Neuronal stem cell (in vitro differentiated cells): ENCODE measurements around the gene ZNF445.
"Not testable (repeated sequence)": the region's sequence is repeated elsewhere in the genome, so short reads cannot be mapped to it uniquely, and the experiment has no call there.

Experiments used
- DNase-seq: peaks from one replicate; pipeline ENCODE4 v3.0.0-alpha.2; 2013; ENCODE audit warnings: low spot score
- H2AFZ ChIP-seq: one replicate; pipeline ENCODE4 v1.6.1; 2013; ENCODE audit warnings: mild to moderate bottlenecking, low read length, inconsistent platforms
- H2AK5ac ChIP-seq: 2 replicates; pipeline ENCODE4 v1.6.1; 2013; ENCODE audit warnings: low read depth, mild to moderate bottlenecking, inconsistent platforms, low read length, moderate library complexity, mixed read lengths
- H2BK120ac ChIP-seq: 2 replicates; pipeline ENCODE4 v1.6.1; 2013; ENCODE audit warnings: low read depth, mild to moderate bottlenecking, inconsistent platforms, low read length, moderate library complexity, mixed read lengths
- H2BK12ac ChIP-seq: one replicate; pipeline ENCODE4 v1.6.1; 2013; ENCODE audit warnings: low read length, inconsistent platforms
- H2BK15ac ChIP-seq: 2 replicates; pipeline ENCODE4 v1.6.1; 2013; ENCODE audit warnings: mild to moderate bottlenecking, low read length, inconsistent platforms, mixed read lengths
- H2BK5ac ChIP-seq: one replicate; pipeline ENCODE4 v1.6.1; 2013; ENCODE audit warnings: inconsistent platforms, mild to moderate bottlenecking, low read length, moderate library complexity
- H3K14ac ChIP-seq: one replicate; pipeline ENCODE4 v1.6.1; 2013; ENCODE audit warnings: low read length, inconsistent platforms
- H3K18ac ChIP-seq: 2 replicates; pipeline ENCODE4 v1.6.1; 2013; ENCODE audit warnings: low read length, inconsistent platforms
- H3K23ac ChIP-seq: 2 replicates; pipeline ENCODE4 v1.6.1; 2013; ENCODE audit warnings: low read depth, mild to moderate bottlenecking, mixed read lengths, low read length, inconsistent platforms; ENCODE audit not compliant: poor library complexity
- H3K27ac ChIP-seq: replicated peaks from 3 replicates; pipeline ENCODE4 v1.5.1; 2013; ENCODE audit warnings: low read length, inconsistent platforms
- H3K27me3 ChIP-seq, 3 experiments: 2 replicates each; pipeline ENCODE4 v1.6.1; 2013; ENCODE audit warnings: low read length in 3 of 3, mild to moderate bottlenecking in 2 of 3, inconsistent platforms in 1 of 3, low read depth in 1 of 3, mixed read lengths in 1 of 3, moderate library complexity in 1 of 3; ENCODE audit not compliant: control insufficient read depth in 3 of 3, insufficient read depth in 3 of 3
- H3K36me3 ChIP-seq, 2 donors: replicated peaks in 1 of 2; 2 replicates each; pipeline ENCODE4 v1.6.1; 2013; ENCODE audit warnings: low read length in 2 of 2; ENCODE audit not compliant: control insufficient read depth in 2 of 2, insufficient read depth in 2 of 2
- H3K4ac ChIP-seq: 2 replicates; pipeline ENCODE4 v1.6.1; 2013; ENCODE audit warnings: inconsistent platforms, mild to moderate bottlenecking, low read length, moderate library complexity
- H3K4me1 ChIP-seq, 2 donors: 1 replicate in 1 of 2; 2 replicates in 1 of 2; pipeline ENCODE4 v1.6.1; 2013; ENCODE audit warnings: low read length in 2 of 2, low read depth in 1 of 2; ENCODE audit not compliant: control insufficient read depth in 2 of 2, insufficient read depth in 1 of 2
- H3K4me2 ChIP-seq: one replicate; pipeline ENCODE4 v1.6.1; 2013; ENCODE audit warnings: mild to moderate bottlenecking, low read length, inconsistent platforms; ENCODE audit not compliant: insufficient read depth, poor library complexity, severe bottlenecking
- H3K4me3 ChIP-seq, 2 donors: 2 replicates each; pipeline ENCODE4 v1.5.1; 2013; ENCODE audit warnings: low read length in 2 of 2, mild to moderate bottlenecking in 2 of 2, inconsistent platforms in 1 of 2, moderate library complexity in 1 of 2
- H3K79me1 ChIP-seq: one replicate; pipeline ENCODE4 v1.6.1; 2013; ENCODE audit warnings: low read depth, mild to moderate bottlenecking, inconsistent platforms, low read length, moderate library complexity
- H3K9ac ChIP-seq: one replicate; pipeline ENCODE4 v1.6.1; 2013; ENCODE audit warnings: mild to moderate bottlenecking, low read depth, low read length, inconsistent platforms; ENCODE audit not compliant: poor library complexity
- H3K9me3 ChIP-seq, 2 donors: replicated peaks in 1 of 2; 2 replicates each; pipeline versions ENCODE3 to v1.6.1; 2013; ENCODE audit warnings: low read length in 2 of 2, mild to moderate bottlenecking in 2 of 2, inconsistent platforms in 1 of 2, low read depth in 1 of 2, mixed read lengths in 1 of 2, moderate library complexity in 1 of 2; ENCODE audit not compliant: control insufficient read depth in 2 of 2, insufficient read depth in 1 of 2
- H4K8ac ChIP-seq: one replicate; pipeline ENCODE4 v1.6.1; 2013; ENCODE audit warnings: low read depth, mild to moderate bottlenecking, inconsistent platforms, low read length, moderate library complexity
- H4K91ac ChIP-seq: one replicate; pipeline ENCODE4 v1.6.1; 2013; ENCODE audit warnings: low read length, low read depth, mild to moderate bottlenecking, inconsistent platforms; ENCODE audit not compliant: poor library complexity
- WGBS, 2 donors: extraction: QIAGEN DNeasy Blood & Tissue Kit; methylation state at CpG; one replicate each; pipeline ENCODE4 v1.1.7; 2013; ENCODE audit warnings: missing lambda C conversion rate in 2 of 2, mixed read lengths in 1 of 2; ENCODE audit not compliant: insufficient read length in 2 of 2, insufficient replicate concordance in 1 of 2; ENCODE audit errors: extremely low coverage in 2 of 2; 5-methylcytosine and 5-hydroxymethylcytosine counted together

ZNF445 gene

GRCh38 chr3:44460050-44460449 lies 17.4 kb downstream of the ZNF445 start:
- peaks cover 31 to 93% of the 10 kb centered on the region in 2 donors for H3K36me3 ChIP-seq
- not testable (repeated sequence) for H2BK120ac ChIP-seq, H3K18ac ChIP-seq, H3K4me1 ChIP-seq, H3K4me3 ChIP-seq, H3K4me2 ChIP-seq, H3K27ac ChIP-seq, H3K4ac ChIP-seq, H2BK12ac ChIP-seq, H2AFZ ChIP-seq, H3K23ac ChIP-seq, H2AK5ac ChIP-seq, H3K9ac ChIP-seq, H2BK15ac ChIP-seq, H3K27me3 ChIP-seq, H4K91ac ChIP-seq, H2BK5ac ChIP-seq, H3K79me1 ChIP-seq, DNase-seq, H3K14ac ChIP-seq, H4K8ac ChIP-seq
- H3K9me3 ChIP-seq: peaks cover 10 to 28% of the 10 kb centered on the region in 2 donors
- WGBS, 2 donors: no CpG with 5 or more reads among the region's 4 CpGs

GRCh38 chr3:44455318-44455717 lies 22.2 kb downstream of the ZNF445 start:
- H4K8ac ChIP-seq: no peak overlapping the region
- H2BK15ac ChIP-seq: no peak overlapping the region
- H3K14ac ChIP-seq: no peak overlapping the region
- H2AK5ac ChIP-seq: no peak overlapping the region
- no peak overlapping the region for H3K4ac ChIP-seq
- H3K18ac ChIP-seq: no peak overlapping the region
- H2BK5ac ChIP-seq: no peak overlapping the region
- H3K27ac ChIP-seq: no peak overlapping the region
- peaks cover 5% of the 10 kb centered on the region for H3K79me1 ChIP-seq
- DNase-seq: no peak
- no peak overlapping the region for H2BK120ac ChIP-seq
- H3K4me3 ChIP-seq: no peak overlapping the region
- WGBS, 2 donors: no CpG with 5 or more reads among the region's 10 CpGs
- no peak overlapping the region for H4K91ac ChIP-seq
- H3K9me3 ChIP-seq: peaks cover 0 to 15% of the 10 kb centered on the region in 2 donors
- H3K36me3 ChIP-seq: peaks cover 42 to 97% of the 10 kb centered on the region in 2 donors
- H3K23ac ChIP-seq: no peak overlapping the region
- no peak overlapping the region for H3K4me2 ChIP-seq
- H2AFZ ChIP-seq: no peak overlapping the region
- no peak overlapping the region for H3K9ac ChIP-seq
- H3K27me3 ChIP-seq: no peaks in the 10 kb centered on the region
- no peak overlapping the region for H2BK12ac ChIP-seq
- H3K4me1 ChIP-seq: no peaks in the 10 kb centered on the region

GRCh38 chr3:44454258-44454657 lies 23.2 kb downstream of the ZNF445 start:
- Histone ChIP-seq H3K79me1 (peaks cover 5% of the 10 kb centered on the region), H2AK5ac (no peak overlapping the region), H3K23ac (no peak overlapping the region), H2AFZ (no peak overlapping the region), H3K4me1 (no peaks in the 10 kb centered on the region), H2BK5ac (no peak overlapping the region), H3K27ac (no peak overlapping the region), H3K27me3 (no peaks in the 10 kb centered on the region), H3K14ac (no peak overlapping the region), H2BK120ac (no peak overlapping the region), H3K18ac (no peak overlapping the region), H3K9me3 (peaks cover 3 to 23% of the 10 kb centered on the region in 2 donors), H3K4ac (no peak overlapping the region), H3K4me3 (no peak overlapping the region), H4K91ac (no peak overlapping the region), H4K8ac (no peak overlapping the region), H3K9ac (no peak overlapping the region), H3K36me3 (peaks cover 52 to 99% of the 10 kb centered on the region in 2 donors), H3K4me2 (no peak overlapping the region), H2BK15ac (no peak overlapping the region), H2BK12ac (no peak overlapping the region)
- DNase-seq: no peak
- no CpG with 5 or more reads among the region's 4 CpGs for WGBS, 2 donors

- Histone ChIP-seq H3K23ac (no peak overlapping the region), H2AK5ac (no peak overlapping the region), H3K27me3 (no peaks in the 10 kb centered on the region), H3K4me1 (no peaks in the 10 kb centered on the region), H3K79me1 (peaks cover 4% of the 10 kb centered on the region), H2BK120ac (no peak overlapping the region), H3K27ac (no peak overlapping the region), H4K8ac (no peak overlapping the region), H2BK5ac (no peak overlapping the region), H4K91ac (no peak overlapping the region), H2BK12ac (no peak overlapping the region), H3K36me3 (peaks cover 73 to 100% of the 10 kb centered on the region in 2 donors), H3K18ac (no peak overlapping the region), H3K4ac (no peak overlapping the region), H3K9ac (no peak overlapping the region), H3K14ac (no peak overlapping the region), H2AFZ (no peak overlapping the region), H2BK15ac (no peak overlapping the region), H3K4me3 (no peak overlapping the region), H3K9me3 (peaks cover 16 to 45% of the 10 kb centered on the region in 2 donors), H3K4me2 (no peak overlapping the region)
- DNase-seq: no peak
- no CpG with 5 or more reads among the region's 3 CpGs for WGBS, 2 donors
Measured at GRCh38 chr3:44451441-44451840, 26.0 kb downstream of the ZNF445 start.
